Measurements from ENCODE around the gene FAM78A. TPM values are rescaled to one million over a fixed set of nuclear protein-coding genes. Genes with fewer than 3 reads are reported as not detected.
A peak's percentile ranks its signal among the peaks of the same experiment; 100 is the strongest.

The FAM78A gene
- total and polyA plus RNA-seq, 5 donors from 2014 or later, result 16.6 to 95.6 (median 17.7) TPM

GRCh38 chr9:131240047-131240921 lies 36.0 kb downstream of the FAM78A start:
- H3K36me3 Mint-ChIP-seq, result no peaks in the 10 kb centered on the region
- peak overlapping the region in 2 of 3 donors; percentile 13 to 43 for H3K27ac Mint-ChIP-seq
- Histone ChIP-seq H3K27me3 (ENCODE audit: control insufficient read depth, insufficient read depth, low read length) (no peaks in the 10 kb centered on the region), H3K4me3 (ENCODE audit: low read depth, low read length) (no peak overlapping the region), H3K36me3 (ENCODE audit: control insufficient read depth, insufficient read depth, low read length) (no peaks in the 10 kb centered on the region), H3K27ac (ENCODE audit: insufficient read depth, low read length, poor library complexity, severe bottlenecking) (no peak overlapping the region), H3K4me1 (ENCODE audit: control insufficient read depth, insufficient read depth, low read length, poor library complexity, severe bottlenecking) (peaks cover 43% of the 10 kb centered on the region), H3K9me3 (ENCODE audit: control insufficient read depth in 2 of 2, low read length in 2 of 2) (no peaks in the 10 kb centered on the region)
- ATAC-seq (ENCODE audit: low read depth in 2 of 2) (no peak), DNase-seq (no peak)
- H3K4me1 Mint-ChIP-seq, result peaks cover 8 to 49% (median 29%) of the 10 kb centered on the region in 4 donors
- H3K27me3 Mint-ChIP-seq, result no peaks in the 10 kb centered on the region
- no peaks in the 10 kb centered on the region for H3K9me3 Mint-ChIP-seq
- H3K4me3 Mint-ChIP-seq, result peak overlapping the region in 1 of 4 donors; percentile 38

- ATAC-seq (ENCODE audit: low read depth in 2 of 2) (no peak), DNase-seq (no peak)
- Histone ChIP-seq H3K36me3 (ENCODE audit: control insufficient read depth, insufficient read depth, low read length) (no peaks in the 10 kb centered on the region), H3K4me1 (ENCODE audit: control insufficient read depth, insufficient read depth, low read length, poor library complexity, severe bottlenecking) (peaks cover 52% of the 10 kb centered on the region), H3K27ac (ENCODE audit: insufficient read depth, low read length, poor library complexity, severe bottlenecking) (no peak overlapping the region), H3K4me3 (ENCODE audit: low read depth, low read length) (no peak overlapping the region), H3K27me3 (ENCODE audit: control insufficient read depth, insufficient read depth, low read length) (no peaks in the 10 kb centered on the region), H3K9me3 (ENCODE audit: control insufficient read depth in 2 of 2, low read length in 2 of 2) (no peaks in the 10 kb centered on the region)
- Mint-ChIP-seq H3K27me3 (no peaks in the 10 kb centered on the region), H3K36me3 (peaks cover under 1% of the 10 kb centered on the region), H3K4me1 (peaks cover 9 to 58% (median 35%) of the 10 kb centered on the region in 4 donors), H3K9me3 (no peaks in the 10 kb centered on the region), H3K4me3 (peak overlapping the region in 3 of 4 donors; percentile 36 to 55 (median 51)), H3K27ac (peak overlapping the region; percentile 98 to 100 (median 98))
Observed at GRCh38 chr9:131239161-131239975, 36.9 kb downstream of the FAM78A start.

GRCh38 chr9:131238402-131239021 lies 37.8 kb downstream of the FAM78A start:
- Mint-ChIP-seq H3K36me3 (peaks cover 3% of the 10 kb centered on the region), H3K4me1 (peaks cover 12 to 67% (median 43%) of the 10 kb centered on the region in 4 donors), H3K27ac (peak overlapping the region; percentile 98 to 100 (median 98)), H3K9me3 (no peaks in the 10 kb centered on the region), H3K4me3 (peak overlapping the region; percentile 73 to 87 (median 85)), H3K27me3 (no peaks in the 10 kb centered on the region)
- DNase-seq, result no peak
- H3K27ac ChIP-seq (ENCODE audit: insufficient read depth, low read length, poor library complexity, severe bottlenecking), result peak overlapping the region; percentile 84
- H3K36me3 ChIP-seq (ENCODE audit: control insufficient read depth, insufficient read depth, low read length), result no peaks in the 10 kb centered on the region
- ATAC-seq (ENCODE audit: low read depth in 2 of 2), result peak; percentile 7 to 19
- H3K4me3 ChIP-seq (ENCODE audit: low read depth, low read length), result peak overlapping the region; percentile 78
- no peaks in the 10 kb centered on the region for H3K27me3 ChIP-seq (ENCODE audit: control insufficient read depth, insufficient read depth, low read length)
- H3K4me1 ChIP-seq (ENCODE audit: control insufficient read depth, insufficient read depth, low read length, poor library complexity, severe bottlenecking), result peaks cover 61% of the 10 kb centered on the region
- no peaks in the 10 kb centered on the region for H3K9me3 ChIP-seq (ENCODE audit: control insufficient read depth in 2 of 2, low read length in 2 of 2)

GRCh38 chr9:131237931-131238401 lies 38.3 kb downstream of the FAM78A start:
- peak; percentile 68 to 94 (median 87) for DNase-seq
- Histone ChIP-seq H3K4me3 (ENCODE audit: low read depth, low read length) (peak overlapping the region; percentile 78), H3K36me3 (ENCODE audit: control insufficient read depth, insufficient read depth, low read length) (no peaks in the 10 kb centered on the region), H3K4me1 (ENCODE audit: control insufficient read depth, insufficient read depth, low read length, poor library complexity, severe bottlenecking) (peaks cover 66% of the 10 kb centered on the region), H3K27ac (ENCODE audit: insufficient read depth, low read length, poor library complexity, severe bottlenecking) (peak overlapping the region; percentile 84), H3K9me3 (ENCODE audit: control insufficient read depth in 2 of 2, low read length in 2 of 2) (no peaks in the 10 kb centered on the region), H3K27me3 (ENCODE audit: control insufficient read depth, insufficient read depth, low read length) (no peaks in the 10 kb centered on the region)
- Mint-ChIP-seq H3K36me3 (peaks cover 3% of the 10 kb centered on the region), H3K4me1 (peaks cover 12 to 70% (median 47%) of the 10 kb centered on the region in 4 donors), H3K4me3 (peak overlapping the region; percentile 73 to 87 (median 85)), H3K27me3 (no peaks in the 10 kb centered on the region), H3K9me3 (no peaks in the 10 kb centered on the region), H3K27ac (peak overlapping the region; percentile 98 to 100 (median 98))
- ATAC-seq (ENCODE audit: low read depth in 2 of 2), result peak; percentile 87 to 88

GRCh38 chr9:131237291-131237690 lies 39.0 kb downstream of the FAM78A start:
- Mint-ChIP-seq H3K36me3 (peaks cover 5% of the 10 kb centered on the region), H3K4me3 (peak overlapping the region in 3 of 4 donors; percentile 85 to 87 (median 85)), H3K9me3 (no peaks in the 10 kb centered on the region), H3K27me3 (no peaks in the 10 kb centered on the region), H3K27ac (peak overlapping the region; percentile 81 to 100 (median 98)), H3K4me1 (peaks cover 12 to 76% (median 49%) of the 10 kb centered on the region in 4 donors)
- H3K4me3 ChIP-seq (ENCODE audit: low read depth, low read length), result peak overlapping the region; percentile 78
- no peaks in the 10 kb centered on the region for H3K36me3 ChIP-seq (ENCODE audit: control insufficient read depth, insufficient read depth, low read length)
- no peaks in the 10 kb centered on the region for H3K27me3 ChIP-seq (ENCODE audit: control insufficient read depth, insufficient read depth, low read length)
- H3K9me3 ChIP-seq (ENCODE audit: control insufficient read depth in 2 of 2, low read length in 2 of 2), result no peaks in the 10 kb centered on the region
- peak overlapping the region; percentile 84 for H3K27ac ChIP-seq (ENCODE audit: insufficient read depth, low read length, poor library complexity, severe bottlenecking)
- peaks cover 73% of the 10 kb centered on the region for H3K4me1 ChIP-seq (ENCODE audit: control insufficient read depth, insufficient read depth, low read length, poor library complexity, severe bottlenecking)
- DNase-seq (no peak), ATAC-seq (ENCODE audit: low read depth in 2 of 2) (no peak)

GRCh38 chr9:131236761-131237160 lies 39.5 kb downstream of the FAM78A start:
- Mint-ChIP-seq H3K9me3 (no peaks in the 10 kb centered on the region), H3K36me3 (peaks cover 10% of the 10 kb centered on the region), H3K4me3 (peak overlapping the region in 3 of 4 donors; percentile 26 to 58 (median 46)), H3K27me3 (no peaks in the 10 kb centered on the region), H3K27ac (peak overlapping the region in 2 of 3 donors; percentile 81 to 98), H3K4me1 (peaks cover 12 to 81% (median 52%) of the 10 kb centered on the region in 4 donors)
- Histone ChIP-seq H3K27me3 (ENCODE audit: control insufficient read depth, insufficient read depth, low read length) (no peaks in the 10 kb centered on the region), H3K4me3 (ENCODE audit: low read depth, low read length) (no peak overlapping the region), H3K27ac (ENCODE audit: insufficient read depth, low read length, poor library complexity, severe bottlenecking) (peak overlapping the region; percentile 81), H3K9me3 (ENCODE audit: control insufficient read depth in 2 of 2, low read length in 2 of 2) (no peaks in the 10 kb centered on the region), H3K4me1 (ENCODE audit: control insufficient read depth, insufficient read depth, low read length, poor library complexity, severe bottlenecking) (peaks cover 74% of the 10 kb centered on the region), H3K36me3 (ENCODE audit: control insufficient read depth, insufficient read depth, low read length) (peaks cover 2% of the 10 kb centered on the region)
- ATAC-seq (ENCODE audit: low read depth in 2 of 2), result no peak
- no peak for DNase-seq

- no peak for ATAC-seq (ENCODE audit: low read depth in 2 of 2)
- Histone ChIP-seq H3K9me3 (ENCODE audit: control insufficient read depth in 2 of 2, low read length in 2 of 2) (no peaks in the 10 kb centered on the region), H3K36me3 (ENCODE audit: control insufficient read depth, insufficient read depth, low read length) (peaks cover 4% of the 10 kb centered on the region), H3K4me3 (ENCODE audit: low read depth, low read length) (no peak overlapping the region), H3K4me1 (ENCODE audit: control insufficient read depth, insufficient read depth, low read length, poor library complexity, severe bottlenecking) (peaks cover 74% of the 10 kb centered on the region), H3K27ac (ENCODE audit: insufficient read depth, low read length, poor library complexity, severe bottlenecking) (peak overlapping the region; percentile 81), H3K27me3 (ENCODE audit: control insufficient read depth, insufficient read depth, low read length) (no peaks in the 10 kb centered on the region)
- no peak for DNase-seq
- H3K27ac Mint-ChIP-seq, result peak overlapping the region; percentile 64 to 98 (median 81)
- peaks cover 12 to 84% (median 52%) of the 10 kb centered on the region in 4 donors for H3K4me1 Mint-ChIP-seq
- H3K27me3 Mint-ChIP-seq, result no peaks in the 10 kb centered on the region
- H3K36me3 Mint-ChIP-seq, result peaks cover 14% of the 10 kb centered on the region
- H3K9me3 Mint-ChIP-seq, result no peaks in the 10 kb centered on the region
- H3K4me3 Mint-ChIP-seq, result peak overlapping the region in 3 of 4 donors; percentile 29 to 51 (median 32)
Observed at GRCh38 chr9:131236161-131236560, 40.1 kb downstream of the FAM78A start.
